GM23338 (cell line): ENCODE results near the gene ST7L.

Source experiments
- CREB1 ChIP-seq: fragments of 250-450 bp; sonication (Bioruptor Pico); IDR thresholded peaks from 2 replicates; pipeline ENCODE4 v1.5.0; 2020; ENCODE audit warnings: low read depth, mild to moderate bottlenecking, moderate library complexity
- CTCF ChIP-seq, 2 experiments: fragments of 200-600 bp in 1 of 2; sonication (generic) in 1 of 2; conservative IDR thresholded peaks; 2 replicates each; pipeline versions ENCODE4 v1.5.1 to v1.6.1; 2016 to 2017; ENCODE audit warnings: antibody characterized with exemption in 2 of 2, low read depth in 2 of 2, mild to moderate bottlenecking in 2 of 2, moderate library complexity in 1 of 2
- EZH2 ChIP-seq: fragments of 200-600 bp; sonication (generic); IDR thresholded peaks from one replicate; pipeline ENCODE4 v1.8.0; 2017; ENCODE audit warnings: antibody characterized with exemption, mild to moderate bottlenecking, low read depth; ENCODE audit not compliant: unreplicated experiment
- EZH2phosphoT487 ChIP-seq: fragments of 200-600 bp; sonication (generic); IDR thresholded peaks from one replicate; pipeline ENCODE4 v1.8.1; 2018; ENCODE audit warnings: antibody characterized with exemption; ENCODE audit not compliant: unreplicated experiment
- POLR2AphosphoS5 ChIP-seq: IDR thresholded peaks from 2 replicates; pipeline ENCODE4 v1.6.1; 2016; ENCODE audit warnings: antibody characterized with exemption, low read depth
- STAT1 ChIP-seq: IDR thresholded peaks from one replicate; pipeline ENCODE4 v1.6.1; 2016; ENCODE audit warnings: antibody characterized with exemption; ENCODE audit not compliant: unreplicated experiment
- ZNF331 ChIP-seq: fragments of 250-450 bp; sonication (Bioruptor Pico); IDR thresholded peaks from 2 replicates; pipeline ENCODE4 v1.5.0; 2020; ENCODE audit warnings: low read depth, mild to moderate bottlenecking, moderate library complexity
- ZNF462 ChIP-seq: fragments of 250-450 bp; sonication (Bioruptor Pico); IDR thresholded peaks from 2 replicates; pipeline ENCODE4 v1.5.0; 2020; ENCODE audit warnings: mild to moderate bottlenecking, moderate library complexity

- no peak for TF ChIP-seq CTCF (conservative IDR thresholded peaks at IDR 0.05; ENCODE audit: low read depth in 2 of 2)
- TF ChIP-seq EZH2 = no peak
- no peak for TF ChIP-seq CREB1 (CRISPR knock-in tag)
- TF ChIP-seq POLR2AphosphoS5 = no peak
- no peak for TF ChIP-seq EZH2phosphoT487
- no peak for TF ChIP-seq ZNF462 (CRISPR knock-in tag)
- no peak for TF ChIP-seq ZNF331 (CRISPR knock-in tag)
- no peak for TF ChIP-seq STAT1
These were observed 48.0 kb upstream of the ST7L start for GRCh38 chr1:112666946-112667345.
